ENCODE measurements around the gene LINC00305. TPM values are rescaled to one million over a fixed set of nuclear protein-coding genes. Genes with fewer than 3 reads are reported as not detected.

Gene LINC00305
- total and polyA plus RNA-seq, 4 donors = not detected

DNA sequence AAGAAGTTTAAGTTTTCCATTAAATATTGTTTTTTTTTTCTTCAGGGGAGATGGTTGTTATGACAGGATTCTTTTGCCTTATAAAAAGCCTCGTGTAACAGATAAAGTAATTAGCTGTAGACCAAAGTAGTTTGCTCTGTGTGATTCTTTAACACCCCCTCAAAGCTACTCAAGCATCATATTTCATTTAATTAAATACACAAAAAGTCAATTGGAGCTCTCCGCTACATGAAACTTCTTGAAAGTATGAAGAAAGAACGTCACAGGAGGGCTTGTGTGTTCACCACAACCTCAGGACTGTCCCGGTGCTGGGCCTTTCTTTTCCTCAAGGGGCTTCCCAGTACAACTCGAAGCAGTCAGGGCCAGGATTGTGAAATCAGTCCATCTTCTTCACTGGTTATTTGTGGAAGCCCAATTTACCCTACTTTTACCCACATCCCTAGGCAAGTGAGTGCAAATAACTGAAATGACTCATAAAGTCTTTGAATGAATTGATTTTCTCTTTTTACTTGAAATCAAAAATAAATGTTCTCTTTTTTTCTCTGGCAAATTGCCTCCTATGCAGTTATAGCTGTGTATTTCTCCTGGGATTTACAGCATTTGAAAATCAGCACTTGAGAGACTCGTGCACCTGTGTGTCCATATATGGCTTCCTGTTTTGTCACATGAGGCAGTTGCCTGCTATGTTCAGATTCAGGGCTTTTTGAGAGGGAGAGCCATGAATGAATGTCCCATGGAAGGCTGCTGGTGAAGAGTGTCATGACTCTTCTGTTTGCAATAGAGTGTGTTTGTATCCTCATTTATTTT lies 48.6 kb downstream of the LINC00305 start:
- DNase-seq = no peak
- 46 to 51% methylated on average over 6 of the region's 6 CpGs for WGBS, 2 donors
- no peak for ATAC-seq (ENCODE audit: low FRiP score)
- H3K4me1 ChIP-seq (ENCODE audit: control insufficient read depth in 1 of 2, insufficient read depth in 2 of 2, low read length in 2 of 2) = no peaks in the 10 kb centered on the region
- no peaks in the 10 kb centered on the region for H3K27me3 ChIP-seq (ENCODE audit: control insufficient read depth in 1 of 2, insufficient read depth in 2 of 2, low read length in 1 of 2)
- H3K4me3 ChIP-seq (ENCODE audit: low read length in 2 of 2) = no peak overlapping the region
- no peak overlapping the region for H3K27ac ChIP-seq (ENCODE audit: low read depth in 1 of 2, low read length in 2 of 2)
- H3K36me3 ChIP-seq (ENCODE audit: control insufficient read depth in 1 of 2, insufficient read depth in 2 of 2, low read length in 1 of 2) = no peaks in the 10 kb centered on the region
- intact Hi-C loops (cut with DNase I) = no loop called here
- H3K9me3 ChIP-seq (ENCODE audit: control insufficient read depth, low read length) = no peaks in the 10 kb centered on the region

- intact Hi-C loops (cut with DNase I) = no loop called here
- H3K4me3 ChIP-seq (ENCODE audit: low read length in 2 of 2) = no peak overlapping the region
- no peaks in the 10 kb centered on the region for H3K9me3 ChIP-seq (ENCODE audit: control insufficient read depth, low read length)
- no peak for DNase-seq
- no peak for ATAC-seq (ENCODE audit: low FRiP score)
- H3K4me1 ChIP-seq (ENCODE audit: control insufficient read depth in 1 of 2, insufficient read depth in 2 of 2, low read length in 2 of 2) = no peaks in the 10 kb centered on the region
- H3K27me3 ChIP-seq (ENCODE audit: control insufficient read depth in 1 of 2, insufficient read depth in 2 of 2, low read length in 1 of 2) = peaks cover 1% of the 10 kb centered on the region in 2 donors
- H3K36me3 ChIP-seq (ENCODE audit: control insufficient read depth in 1 of 2, insufficient read depth in 2 of 2, low read length in 1 of 2) = no peaks in the 10 kb centered on the region
- 73 to 75% methylated on average over 3 of the region's 3 CpGs for WGBS, 2 donors
- H3K27ac ChIP-seq (ENCODE audit: low read depth in 1 of 2, low read length in 2 of 2) = no peak overlapping the region
These were observed 49.6 kb downstream of the LINC00305 start for GRCh38 chr18:64099244-64099643.

GRCh38 chr18:64097497-64097896 lies 51.4 kb downstream of the LINC00305 start:
- Histone ChIP-seq H3K9me3 (ENCODE audit: control insufficient read depth, low read length) (no peaks in the 10 kb centered on the region), H3K27ac (ENCODE audit: low read depth in 1 of 2, low read length in 2 of 2) (no peak overlapping the region), H3K4me1 (ENCODE audit: control insufficient read depth in 1 of 2, insufficient read depth in 2 of 2, low read length in 2 of 2) (no peaks in the 10 kb centered on the region), H3K4me3 (ENCODE audit: low read length in 2 of 2) (no peak overlapping the region), H3K36me3 (ENCODE audit: control insufficient read depth in 1 of 2, insufficient read depth in 2 of 2, low read length in 1 of 2) (no peaks in the 10 kb centered on the region), H3K27me3 (ENCODE audit: control insufficient read depth in 1 of 2, insufficient read depth in 2 of 2, low read length in 1 of 2) (peaks cover 1 to 6% of the 10 kb centered on the region in 2 donors)
- ATAC-seq (ENCODE audit: low FRiP score) = no peak
- intact Hi-C loops (cut with DNase I) = no loop called here
- 59 to 64% methylated on average over 3 of the region's 3 CpGs for WGBS, 2 donors
- DNase-seq = no peak

- no peak for DNase-seq
- Histone ChIP-seq H3K4me3 (ENCODE audit: low read length in 2 of 2) (no peak overlapping the region), H3K27me3 (ENCODE audit: control insufficient read depth in 1 of 2, insufficient read depth in 2 of 2, low read length in 1 of 2) (peaks cover 1 to 6% of the 10 kb centered on the region in 2 donors), H3K9me3 (ENCODE audit: control insufficient read depth, low read length) (peaks cover 2% of the 10 kb centered on the region), H3K36me3 (ENCODE audit: control insufficient read depth in 1 of 2, insufficient read depth in 2 of 2, low read length in 1 of 2) (no peaks in the 10 kb centered on the region), H3K27ac (ENCODE audit: low read depth in 1 of 2, low read length in 2 of 2) (no peak overlapping the region), H3K4me1 (ENCODE audit: control insufficient read depth in 1 of 2, insufficient read depth in 2 of 2, low read length in 2 of 2) (no peaks in the 10 kb centered on the region)
- WGBS, 2 donors = 82 to 85% methylated on average over 1 of the region's 1 CpG
- no peak for ATAC-seq (ENCODE audit: low FRiP score)
- intact Hi-C loops (cut with DNase I) = no loop called here
These were observed 53.8 kb downstream of the LINC00305 start for GRCh38 chr18:64095056-64095455.

DNA sequence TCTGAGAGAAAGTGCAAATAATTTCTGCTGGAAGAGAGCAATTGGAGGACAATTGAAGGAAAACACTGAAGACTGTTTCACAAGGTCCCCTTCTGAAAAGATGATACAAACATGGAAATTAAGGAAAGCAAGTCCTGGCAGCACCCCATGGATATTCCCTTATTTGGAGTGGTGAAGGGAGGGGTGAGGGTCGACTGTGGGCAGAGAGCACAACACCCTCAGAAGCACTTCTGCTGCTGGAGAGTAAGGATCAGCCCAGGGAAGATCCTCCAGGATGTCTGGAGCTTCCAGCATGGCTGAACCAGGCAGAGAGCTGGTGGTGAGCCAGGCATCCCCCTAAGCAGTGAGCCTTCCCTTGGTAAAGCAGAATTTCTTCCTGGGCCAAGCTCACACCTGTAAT lies 54.7 kb downstream of the LINC00305 start:
- intact Hi-C loops (cut with DNase I) = no loop called here
- DNase-seq = no peak

DNA sequence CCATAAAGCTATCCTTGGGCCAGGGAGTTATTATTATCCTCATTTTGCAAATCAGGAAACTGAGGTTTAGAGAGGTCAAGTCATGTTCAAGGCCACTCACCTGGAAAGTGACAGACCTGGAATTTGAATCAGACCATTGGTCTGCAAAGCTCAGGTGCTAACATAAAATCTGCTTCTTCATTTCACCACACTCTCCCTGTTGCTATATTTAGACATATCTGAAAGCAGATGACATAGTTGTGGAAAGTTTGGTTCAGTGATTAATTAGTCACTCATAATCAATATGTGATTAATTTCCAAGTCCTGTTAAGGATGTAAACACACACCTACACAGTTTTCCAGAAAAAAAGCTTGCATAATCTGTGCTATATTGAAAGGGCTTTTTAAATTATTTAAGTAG lies 57.4 kb downstream of the LINC00305 start:
- no peaks in the 10 kb centered on the region for H3K36me3 ChIP-seq (ENCODE audit: control insufficient read depth in 1 of 2, insufficient read depth in 2 of 2, low read length in 1 of 2)
- H3K4me3 ChIP-seq (ENCODE audit: low read length in 2 of 2) = no peak overlapping the region
- H3K9me3 ChIP-seq (ENCODE audit: control insufficient read depth, low read length) = peaks cover 2% of the 10 kb centered on the region
- intact Hi-C loops (cut with DNase I) = no loop called here
- no peak overlapping the region for H3K27ac ChIP-seq (ENCODE audit: low read depth in 1 of 2, low read length in 2 of 2)
- H3K27me3 ChIP-seq (ENCODE audit: control insufficient read depth in 1 of 2, insufficient read depth in 2 of 2, low read length in 1 of 2) = peaks cover 1 to 6% of the 10 kb centered on the region in 2 donors
- ATAC-seq (ENCODE audit: low FRiP score) = no peak
- H3K4me1 ChIP-seq (ENCODE audit: control insufficient read depth in 1 of 2, insufficient read depth in 2 of 2, low read length in 2 of 2) = no peaks in the 10 kb centered on the region
- DNase-seq = no peak

More for the DNA sequence above, 54.7 kb downstream of the LINC00305 start:
- whole genome bisulfite sequencing, 2 donors = 17 to 25% methylated on average over 1 of the region's 1 CpG
- H3K36me3 ChIP-seq (ENCODE audit: control insufficient read depth in 1 of 2, insufficient read depth in 2 of 2, low read length in 1 of 2) = no peaks in the 10 kb centered on the region
- H3K9me3 ChIP-seq (ENCODE audit: control insufficient read depth, low read length) = peaks cover 2% of the 10 kb centered on the region
- ATAC-seq (ENCODE audit: low FRiP score) = no peak
- H3K27me3 ChIP-seq (ENCODE audit: control insufficient read depth in 1 of 2, insufficient read depth in 2 of 2, low read length in 1 of 2) = peaks cover 1 to 6% of the 10 kb centered on the region in 2 donors
- H3K4me1 ChIP-seq (ENCODE audit: control insufficient read depth in 1 of 2, insufficient read depth in 2 of 2, low read length in 2 of 2) = no peaks in the 10 kb centered on the region
- no peak overlapping the region for H3K4me3 ChIP-seq (ENCODE audit: low read length in 2 of 2)
- H3K27ac ChIP-seq (ENCODE audit: low read depth in 1 of 2, low read length in 2 of 2) = no peak overlapping the region

DNA sequence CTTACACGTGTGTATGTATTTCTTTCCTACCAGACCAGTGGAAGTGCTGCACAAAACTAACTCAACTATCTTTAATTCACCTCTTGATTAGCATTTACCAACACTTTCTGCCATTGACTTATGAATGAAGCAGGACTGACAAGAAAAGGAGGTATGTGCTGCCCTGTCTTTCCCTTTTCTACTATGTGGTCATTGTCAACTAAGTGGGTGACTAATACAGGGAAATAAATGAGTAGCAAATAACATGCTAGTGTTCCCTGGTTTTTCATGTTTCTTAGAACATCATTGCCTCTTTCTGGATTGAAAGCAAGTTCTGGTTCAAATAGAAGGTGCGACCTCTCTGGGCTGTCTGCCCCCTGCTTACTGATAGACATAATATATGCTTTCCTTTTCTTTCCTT lies 58.0 kb downstream of the LINC00305 start:
- 77 to 83% methylated on average over 2 of the region's 2 CpGs for WGBS, 2 donors
- Histone ChIP-seq H3K36me3 (ENCODE audit: control insufficient read depth in 1 of 2, insufficient read depth in 2 of 2, low read length in 1 of 2) (no peaks in the 10 kb centered on the region), H3K27me3 (ENCODE audit: control insufficient read depth in 1 of 2, insufficient read depth in 2 of 2, low read length in 1 of 2) (peaks cover 1 to 6% of the 10 kb centered on the region in 2 donors), H3K9me3 (ENCODE audit: control insufficient read depth, low read length) (peaks cover 2% of the 10 kb centered on the region), H3K4me1 (ENCODE audit: control insufficient read depth in 1 of 2, insufficient read depth in 2 of 2, low read length in 2 of 2) (no peaks in the 10 kb centered on the region), H3K4me3 (ENCODE audit: low read length in 2 of 2) (no peak overlapping the region), H3K27ac (ENCODE audit: low read depth in 1 of 2, low read length in 2 of 2) (no peak overlapping the region)
- ATAC-seq (ENCODE audit: low FRiP score) (no peak), DNase-seq (no peak)
- intact Hi-C loops (cut with DNase I) = no loop called here

GRCh38 chr18:64083916-64084315 lies 65.0 kb downstream of the LINC00305 start:
- intact Hi-C loops (cut with DNase I) = no loop called here
- no peaks in the 10 kb centered on the region for H3K27me3 ChIP-seq (ENCODE audit: control insufficient read depth in 1 of 2, insufficient read depth in 2 of 2, low read length in 1 of 2)
- ATAC-seq (ENCODE audit: low FRiP score) = no peak
- 70 to 75% methylated on average over 1 of the region's 1 CpG for WGBS, 2 donors
- no peaks in the 10 kb centered on the region for H3K36me3 ChIP-seq (ENCODE audit: control insufficient read depth in 1 of 2, insufficient read depth in 2 of 2, low read length in 1 of 2)
- H3K4me3 ChIP-seq (ENCODE audit: low read length in 2 of 2) = no peak overlapping the region
- DNase-seq = no peak
- H3K27ac ChIP-seq (ENCODE audit: low read depth in 1 of 2, low read length in 2 of 2) = no peak overlapping the region
- no peaks in the 10 kb centered on the region for H3K4me1 ChIP-seq (ENCODE audit: control insufficient read depth in 1 of 2, insufficient read depth in 2 of 2, low read length in 2 of 2)
- H3K9me3 ChIP-seq (ENCODE audit: control insufficient read depth, low read length) = no peaks in the 10 kb centered on the region

DNA sequence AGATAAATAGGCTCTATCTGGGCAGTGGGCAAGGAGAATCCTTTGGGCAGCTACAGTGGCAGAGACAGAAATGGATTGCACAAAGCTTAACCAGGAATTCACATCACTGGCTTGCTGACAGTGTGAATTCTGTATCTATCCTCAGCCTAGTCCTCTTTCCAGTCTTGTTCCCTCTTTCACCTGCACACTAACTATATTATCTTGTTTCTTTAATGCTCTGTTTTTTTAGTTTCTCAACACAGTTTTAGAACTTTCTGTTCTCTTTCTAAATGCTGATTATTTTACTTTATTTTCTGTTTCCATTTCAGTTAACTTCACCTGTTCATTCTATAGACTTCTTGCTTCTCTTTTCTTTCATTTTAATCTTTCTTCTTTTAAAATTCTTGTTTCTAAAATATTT lies 66.4 kb downstream of the LINC00305 start:
- H3K27ac ChIP-seq (ENCODE audit: low read depth in 1 of 2, low read length in 2 of 2) = no peak overlapping the region
- H3K27me3 ChIP-seq (ENCODE audit: control insufficient read depth in 1 of 2, insufficient read depth in 2 of 2, low read length in 1 of 2) = no peaks in the 10 kb centered on the region
- H3K4me3 ChIP-seq (ENCODE audit: low read length in 2 of 2) = no peak overlapping the region
- no peaks in the 10 kb centered on the region for H3K36me3 ChIP-seq (ENCODE audit: control insufficient read depth in 1 of 2, insufficient read depth in 2 of 2, low read length in 1 of 2)
- no peaks in the 10 kb centered on the region for H3K9me3 ChIP-seq (ENCODE audit: control insufficient read depth, low read length)
- ATAC-seq (ENCODE audit: low FRiP score) (no peak), DNase-seq (no peak)
- no peaks in the 10 kb centered on the region for H3K4me1 ChIP-seq (ENCODE audit: control insufficient read depth in 1 of 2, insufficient read depth in 2 of 2, low read length in 2 of 2)
- intact Hi-C loops (cut with DNase I) = no loop called here
